HCT116 (cell line): ENCODE data around the gene ARHGAP23. TPM values are rescaled to one million over a fixed set of nuclear protein-coding genes. Genes with fewer than 3 reads are reported as not detected.

ENCODE experiments used
- ATAC-seq: fragments of 200-7000 bp; cut with Tn5 transposase; 2 replicates; pipeline ENCODE4 v1.9.1; 2020; ENCODE audit warnings: mild to moderate bottlenecking, moderate library complexity
- BruUV-seq: library from RNA; stranded (reverse); fragments of 400-500 nt; replicated peaks from 2 replicates; lab custom pipeline; 2021; lab: Mats Ljungman, UMichigan
- CTCF ChIA-PET: fragments of 300-600 bp; sonication (Branson Sonifier 250); formaldehyde crosslinking; loops from one replicate; lab custom pipeline; 2021; ENCODE audit warnings: antibody characterized with exemption; lab: Charles Lee
- POLR2A ChIA-PET: fragments of 300-600, 350-600 bp; sonication (Branson Sonifier 250); formaldehyde crosslinking; loops from one replicate; lab custom pipeline; 2021; ENCODE audit warnings: antibody characterized with exemption; lab: Charles Lee
- RAD21 ChIA-PET, 2 experiments: fragments of 300-600 bp; sonication (Branson Sonifier 250); formaldehyde crosslinking; loops; one replicate each; lab custom pipeline; 2023; ENCODE audit warnings: low total read pairs in 2 of 2; ENCODE audit not compliant: uncharacterized antibody in 2 of 2, unreplicated experiment in 2 of 2, low non-redundant PET in 1 of 2; lab: Charles Lee
- DNase-seq: peaks from one replicate; pipeline ENCODE4 v3.0.0-alpha.2; 2010; ENCODE audit warnings: low read depth, low spot score
- H2AFZ ChIP-seq: fragments of 200-600 bp; shearing (Covaris generic), sonication (generic); 2 replicates; pipeline ENCODE4 v1.6.1; 2017; ENCODE audit warnings: low read depth, mixed run types, mixed read lengths, antibody characterized with exemption, low read length; ENCODE audit not compliant: poor library complexity, severe bottlenecking
- H3K27ac ChIP-seq: 2 replicates; pipeline ENCODE4 v1.5.1; 2012; ENCODE audit warnings: low read depth, low read length
- H3K27me3 ChIP-seq: fragments of 200-600 bp; sonication (generic); 2 replicates; pipeline ENCODE4 v1.6.1; 2016; ENCODE audit warnings: mixed run types, low read length, mixed read lengths; ENCODE audit not compliant: insufficient read depth
- H3K36me3 ChIP-seq, 2 experiments: fragments of 200-500 bp in 1 of 2; fragments of 200-600 bp in 1 of 2; sonication (Bioruptor generic) in 1 of 2; sonication (generic) in 1 of 2; 2 replicates each; pipeline versions ENCODE4 v1.5.1 to v1.6.1; 2014 to 2016; ENCODE audit warnings: low read length in 2 of 2, inconsistent platforms in 1 of 2, mixed read lengths in 1 of 2, mixed run types in 1 of 2; ENCODE audit not compliant: insufficient read depth in 2 of 2, control insufficient read depth in 1 of 2
- H3K4me1 ChIP-seq, 2 experiments: fragments of 200-600 bp in 1 of 2; sonication (generic) in 1 of 2; 2 replicates each; pipeline versions ENCODE4 v1.5.1 to v1.6.1; 2012 to 2017; ENCODE audit warnings: low read length in 2 of 2, inconsistent platforms in 1 of 2, mild to moderate bottlenecking in 1 of 2, mixed read lengths in 1 of 2, mixed run types in 1 of 2, moderate library complexity in 1 of 2; ENCODE audit not compliant: insufficient read depth in 2 of 2, control insufficient read depth in 1 of 2
- H3K4me2 ChIP-seq: fragments of 200-600 bp; sonication (generic); 2 replicates; pipeline ENCODE4 v1.6.1; 2017; ENCODE audit warnings: mixed run types, low read length, mixed read lengths
- H3K4me3 ChIP-seq, 2 experiments: fragments of 200-600 bp in 1 of 2; sonication (generic) in 1 of 2; replicated peaks in 1 of 2; 2 replicates each; pipeline ENCODE4 v1.5.1; 2011 to 2016; ENCODE audit warnings: low read length in 2 of 2, control low read depth in 1 of 2, low read depth in 1 of 2, mild to moderate bottlenecking in 1 of 2, mixed read lengths in 1 of 2, mixed run types in 1 of 2
- H3K79me2 ChIP-seq: fragments of 200-600 bp; sonication (generic); 2 replicates; pipeline ENCODE4 v1.6.1; 2017; ENCODE audit warnings: mild to moderate bottlenecking, mixed run types, low read length, moderate library complexity, mixed read lengths; ENCODE audit not compliant: insufficient read depth
- H3K9ac ChIP-seq: fragments of 200-600 bp; sonication (generic); 2 replicates; pipeline ENCODE4 v1.6.1; 2016; ENCODE audit warnings: low read length, mixed read lengths
- H3K9me2 ChIP-seq: fragments of 200-600 bp; sonication (generic), shearing (Covaris generic); 2 replicates; pipeline ENCODE4 v1.6.1; 2017; ENCODE audit warnings: mixed run types, mild to moderate bottlenecking, moderate library complexity; ENCODE audit not compliant: insufficient read depth
- H3K9me3 ChIP-seq, 2 experiments: fragments of 200-500 bp in 1 of 2; fragments of 200-600 bp in 1 of 2; sonication (Bioruptor generic) in 1 of 2; sonication (generic) in 1 of 2; 2 replicates each; pipeline ENCODE4 v1.6.1; 2014 to 2017; ENCODE audit warnings: low read length in 2 of 2, mixed read lengths in 2 of 2, inconsistent platforms in 1 of 2, low read depth in 1 of 2, mild to moderate bottlenecking in 1 of 2, mixed run types in 1 of 2, moderate library complexity in 1 of 2; ENCODE audit not compliant: control insufficient read depth in 1 of 2, insufficient read depth in 1 of 2
- H4K20me1 ChIP-seq: fragments of 200-600 bp; sonication (generic), shearing (Covaris generic); 2 replicates; pipeline ENCODE4 v1.6.1; 2017; ENCODE audit warnings: mixed run types, mild to moderate bottlenecking, moderate library complexity; ENCODE audit not compliant: insufficient read depth
- ATF3 ChIP-seq: IDR thresholded peaks from 2 replicates; pipeline ENCODE4 v1.6.1; 2012
- CBX3 ChIP-seq: IDR thresholded peaks from 2 replicates; pipeline ENCODE4 v1.6.1; 2012; ENCODE audit warnings: low read depth
- CEBPB ChIP-seq: IDR thresholded peaks from 2 replicates; pipeline ENCODE4 v1.6.1; 2012; ENCODE audit warnings: low read depth
- CTCF ChIP-seq, 3 experiments: fragments of 200-600 bp in 1 of 3; sonication (generic) in 1 of 3; IDR thresholded peaks in 2 of 3; conservative IDR thresholded peaks in 1 of 3; 2 replicates each; pipeline ENCODE4 v1.5.1; 2012 to 2017; ENCODE audit warnings: low read depth in 2 of 3, low read length in 2 of 3, antibody characterized with exemption in 1 of 3, borderline replicate concordance in 1 of 3, control low read depth in 1 of 3, mild to moderate bottlenecking in 1 of 3, mixed read lengths in 1 of 3, mixed run types in 1 of 3, moderate library complexity in 1 of 3; ENCODE audit not compliant: insufficient read depth in 1 of 3
- EGR1 ChIP-seq: IDR thresholded peaks from 2 replicates; pipeline ENCODE4 v1.6.1; 2012; ENCODE audit warnings: low read depth
- ELF1 ChIP-seq: IDR thresholded peaks from 2 replicates; pipeline ENCODE4 v1.6.1; 2012; ENCODE audit warnings: low read depth, borderline replicate concordance
- FOSL1 ChIP-seq: IDR thresholded peaks from 2 replicates; pipeline ENCODE4 v1.6.1; 2012; ENCODE audit warnings: low read depth
- MAX ChIP-seq: IDR thresholded peaks from 2 replicates; pipeline ENCODE4 v1.6.1; 2012
- RAD21 ChIP-seq: IDR thresholded peaks from 2 replicates; pipeline ENCODE4 v1.6.1; 2012; ENCODE audit warnings: low read depth, mild to moderate bottlenecking
- SIN3A ChIP-seq: IDR thresholded peaks from 2 replicates; pipeline ENCODE4 v1.6.1; 2012; ENCODE audit warnings: low read depth
- SRF ChIP-seq: IDR thresholded peaks from 2 replicates; pipeline ENCODE4 v1.6.1; 2012; ENCODE audit warnings: low read depth
- YY1 ChIP-seq: IDR thresholded peaks from 2 replicates; pipeline ENCODE4 v1.6.1; 2011; ENCODE audit warnings: low read length, low read depth, moderate library complexity, mild to moderate bottlenecking; ENCODE audit not compliant: insufficient replicate concordance; ENCODE audit errors: extremely low read depth
- ZFX ChIP-seq: fragments of 450-650 bp; IDR thresholded peaks from 2 replicates; pipeline ENCODE4 v1.6.1; 2017
- ZNF274 ChIP-seq: fragments of 200-500 bp; sonication (Bioruptor generic); IDR thresholded peaks from 2 replicates; pipeline ENCODE4 v1.6.1; 2014; ENCODE audit warnings: mild to moderate bottlenecking, low read depth, low read length, inconsistent platforms
- intact Hi-C: fragments of 100-400 bp; cut with micrococcal nuclease; formaldehyde crosslinking; loops from 2 replicates; pipeline ENCODE4 v1.10.0; 2022
- total RNA-seq: library from RNA; stranded (reverse); gene quantifications from one replicate; pipeline ENCODE4 v1.2.1, GENCODE V29; 2021; ENCODE audit not compliant: unreplicated experiment

Gene ARHGAP23
- total RNA-seq, 1 experiment from 2014 or later: 41.0 TPM

- Histone ChIP-seq H3K4me1 (no peaks in the 10 kb centered on the region), H3K9me2 (no peaks in the 10 kb centered on the region), H4K20me1 (no peaks in the 10 kb centered on the region), H2AFZ (no peak overlapping the region), H3K79me2 (no peaks in the 10 kb centered on the region), H3K9me3 (no peaks in the 10 kb centered on the region), H3K27me3 (no peaks in the 10 kb centered on the region), H3K9ac (no peak overlapping the region), H3K4me3 (no peak overlapping the region), H3K27ac (no peak overlapping the region), H3K4me2 (no peak overlapping the region), H3K36me3 (no peaks in the 10 kb centered on the region)
- intact Hi-C loops: no loop called here
- CTCF ChIA-PET: interaction anchor here (3.9 kb wide), 1 partner anchor 13 kb away, joined by 25 read pairs; no protein-coding TSS in a partner anchor
- TF ChIP-seq FOSL1 (no peak), ZNF274 (no peak), SIN3A (no peak), RAD21 (no peak), CEBPB (no peak), ELF1 (no peak), EGR1 (no peak), SRF (no peak), MAX (no peak), CTCF (IDR thresholded peaks at IDR 0.05 in 2 of 3, conservative IDR thresholded peaks at IDR 0.05 in 1 of 3; ENCODE audit: borderline replicate concordance in 1 of 3, insufficient read depth in 1 of 3, low read depth in 2 of 3, low read length in 2 of 3) (no peak), YY1 (no peak), ATF3 (no peak), CBX3 (no peak), ZFX (no peak)
- no peak for DNase-seq
- BruUV-seq: no TSS peak
- POLR2A ChIA-PET: interaction anchor here (1.3 kb wide), 1 partner anchor 13 kb away, joined by 4 read pairs; no protein-coding TSS in a partner anchor
- no peak for ATAC-seq
- RAD21 ChIA-PET: no interaction called here
Observed at GRCh38 chr17:38544839-38545209, 116.6 kb downstream of the ARHGAP23 start.
